Body of pancreas (tissue), 4 donors: Measurements from ENCODE around the gene BEST2.

Experiments used
- CTCF ChIP-seq, 7 experiments: fragments of 450-650 bp in 4 of 7; fragments of 200-600 bp in 3 of 7; sonication (generic) in 3 of 7; IDR thresholded peaks; one replicate each; pipeline ENCODE4 v1.5.1; 2016 to 2019; ENCODE audit warnings: antibody characterized with exemption in 7 of 7
- POLR2A ChIP-seq, 3 donors: fragments of 450-650 bp; IDR thresholded peaks; one replicate each; pipeline ENCODE4 v1.6.1; 2016; ENCODE audit warnings: antibody characterized with exemption in 3 of 3, mild to moderate bottlenecking in 2 of 3

- no peak for TF ChIP-seq CTCF (IDR thresholded peaks at IDR 0.05)
- no peak for TF ChIP-seq POLR2A (IDR thresholded peaks at IDR 0.05)
These were observed 15.6 kb downstream of the BEST2 start for GRCh38 chr19:12767150-12767549.
